ENCODE measurements around the gene PRKAR2A.

Gene PRKAR2A

GRCh38 chr3:48879994-48880377, 32.3 kb upstream of the PRKAR2A start:
- H3K4me3 ChIP-seq (ENCODE audit: low read depth, low read length) = no peak overlapping the region
- TF ChIP-seq CTCF (IDR thresholded peaks at IDR 0.05; ENCODE audit: low read depth, low read length) = no peak

- TF ChIP-seq CTCF (IDR thresholded peaks at IDR 0.05; ENCODE audit: low read depth, low read length) = no peak
- no peak overlapping the region for H3K4me3 ChIP-seq (ENCODE audit: low read depth, low read length)
Measured at GRCh38 chr3:48879307-48879993, 31.8 kb upstream of the PRKAR2A start.

GRCh38 chr3:48877671-48878070, 30.0 kb upstream of the PRKAR2A start:
- no peak for TF ChIP-seq CTCF (IDR thresholded peaks at IDR 0.05; ENCODE audit: low read depth, low read length)

GRCh38 chr3:48863122-48863521, 15.4 kb upstream of the PRKAR2A start:
- H3K4me3 ChIP-seq (ENCODE audit: low read depth, low read length) = no peak overlapping the region
- no peak for TF ChIP-seq CTCF (IDR thresholded peaks at IDR 0.05; ENCODE audit: low read depth, low read length)

More at GRCh38 chr3:48877671-48878070, 30.0 kb upstream of the PRKAR2A start:
- H3K4me3 ChIP-seq (ENCODE audit: low read depth, low read length) = no peak overlapping the region

GRCh38 chr3:48859206-48859605, 11.5 kb upstream of the PRKAR2A start:
- TF ChIP-seq CTCF (IDR thresholded peaks at IDR 0.05; ENCODE audit: low read depth, low read length) = no peak
- H3K4me3 ChIP-seq (ENCODE audit: low read depth, low read length) = no peak overlapping the region

- no peak overlapping the region for H3K4me3 ChIP-seq (ENCODE audit: low read depth, low read length)
- no peak for TF ChIP-seq CTCF (IDR thresholded peaks at IDR 0.05; ENCODE audit: low read depth, low read length)
Measured at GRCh38 chr3:48858709-48859108, 11.0 kb upstream of the PRKAR2A start.

GRCh38 chr3:48857641-48858040, 10.0 kb upstream of the PRKAR2A start:
- no peak for TF ChIP-seq CTCF (IDR thresholded peaks at IDR 0.05; ENCODE audit: low read depth, low read length)
- H3K4me3 ChIP-seq (ENCODE audit: low read depth, low read length) = no peak overlapping the region
